Measurements from ENCODE around the gene RAI1. TPM values are rescaled to one million over a fixed set of nuclear protein-coding genes. Genes with fewer than 3 reads are reported as not detected.

RAI1 gene
- total and polyA plus RNA-seq, 2 of the 13 experiments (the other 11 are each of a cell fraction or from before 2014, with no cell fraction given): 3.4 to 5.2 TPM

DNA sequence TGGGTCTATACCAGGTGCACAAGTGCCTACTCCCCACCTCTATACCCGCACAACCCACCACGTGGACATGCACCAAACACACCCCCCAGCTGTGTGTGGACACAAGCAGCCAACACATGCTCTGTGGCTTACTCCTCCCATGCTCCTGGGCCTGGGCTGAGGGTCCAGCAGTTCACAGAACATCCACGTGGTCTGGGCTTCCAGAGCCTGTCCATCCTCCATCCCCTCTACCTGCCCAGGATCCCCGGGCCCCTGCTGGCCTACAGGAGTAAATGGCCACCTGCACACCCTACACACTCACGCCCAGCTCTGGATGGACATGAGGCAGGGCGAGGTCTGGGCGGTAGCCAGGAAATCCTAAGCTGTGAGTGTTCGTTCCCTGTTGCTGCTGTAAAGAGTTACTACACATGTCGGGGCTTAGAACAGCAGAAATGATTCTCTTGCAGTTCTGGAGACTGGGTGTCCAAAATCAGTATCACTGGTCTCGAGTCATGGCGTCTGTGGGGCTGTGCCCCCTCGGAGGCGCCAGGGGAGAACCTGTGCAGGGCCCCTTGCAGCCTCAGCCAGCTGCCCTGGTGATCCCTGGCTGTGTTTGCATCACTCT lies 15.0 kb upstream of the RAI1 start (continued):
- no peak for TF ChIP-seq ZNF17 (CRISPR knock-in tag; IDR thresholded peaks at IDR 0.05)
- no peak for TF ChIP-seq ZNF605 (CRISPR knock-in tag; IDR thresholded peaks at IDR 0.05)
- no peak; the same call in 1 of the 2 replicates for TF ChIP-seq ZNF501 (CRISPR knock-in tag; IDR thresholded peaks at IDR 0.05)
- no peak for TF ChIP-seq SP5 (CRISPR knock-in tag; IDR thresholded peaks at IDR 0.05; ENCODE audit: borderline replicate concordance, low read depth)
- no peak for TF ChIP-seq PHF8 (CRISPR knock-in tag; IDR thresholded peaks at IDR 0.05)
- TF ChIP-seq, protein P1, sequence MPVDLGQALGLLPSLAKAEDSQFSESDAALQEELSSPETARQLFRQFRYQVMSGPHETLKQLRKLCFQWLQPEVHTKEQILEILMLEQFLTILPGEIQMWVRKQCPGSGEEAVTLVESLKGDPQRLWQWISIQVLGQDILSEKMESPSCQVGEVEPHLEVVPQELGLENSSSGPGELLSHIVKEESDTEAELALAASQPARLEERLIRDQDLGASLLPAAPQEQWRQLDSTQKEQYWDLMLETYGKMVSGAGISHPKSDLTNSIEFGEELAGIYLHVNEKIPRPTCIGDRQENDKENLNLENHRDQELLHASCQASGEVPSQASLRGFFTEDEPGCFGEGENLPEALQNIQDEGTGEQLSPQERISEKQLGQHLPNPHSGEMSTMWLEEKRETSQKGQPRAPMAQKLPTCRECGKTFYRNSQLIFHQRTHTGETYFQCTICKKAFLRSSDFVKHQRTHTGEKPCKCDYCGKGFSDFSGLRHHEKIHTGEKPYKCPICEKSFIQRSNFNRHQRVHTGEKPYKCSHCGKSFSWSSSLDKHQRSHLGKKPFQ (CRISPR knock-in tag; IDR thresholded peaks at IDR 0.05; ENCODE audit: insufficient replicate concordance): no peak
- TF ChIP-seq ZNF841 (CRISPR knock-in tag; IDR thresholded peaks at IDR 0.05; ENCODE audit: borderline replicate concordance): no peak
- no peak for TF ChIP-seq ZFP36L2 (CRISPR knock-in tag; IDR thresholded peaks at IDR 0.05)
- TF ChIP-seq HNRNPL (IDR thresholded peaks at IDR 0.05; ENCODE audit: low read depth, low read length): no peak
- no peak for TF ChIP-seq MAZ (IDR thresholded peaks at IDR 0.05; ENCODE audit: borderline replicate concordance, low read depth, low read length)
- no peak for TF ChIP-seq MAZ (CRISPR knock-in tag; IDR thresholded peaks at IDR 0.05; ENCODE audit: low read depth)
- no peak for TF ChIP-seq PAF1 (CRISPR knock-in tag; IDR thresholded peaks at IDR 0.05)
- no peak for TF ChIP-seq NR2F2 (IDR thresholded peaks at IDR 0.05; ENCODE audit: borderline replicate concordance, low read depth)
- no peak for TF ChIP-seq ZSCAN29 (CRISPR knock-in tag; conservative IDR thresholded peaks at IDR 0.05)
- no peak for TF ChIP-seq CENPBD1 (CRISPR knock-in tag; IDR thresholded peaks at IDR 0.05; ENCODE audit: borderline replicate concordance, low read depth)
- no peak; the same call in 1 of the 2 replicates for TF ChIP-seq MXD1 (CRISPR knock-in tag; IDR thresholded peaks at IDR 0.05)
- no peak for TF ChIP-seq ZBTB40 (IDR thresholded peaks at IDR 0.05)
- no peak for TF ChIP-seq ZBTB40 (CRISPR knock-in tag; IDR thresholded peaks at IDR 0.05)
- TF ChIP-seq ZFP41 (CRISPR knock-in tag; IDR thresholded peaks at IDR 0.05; ENCODE audit: borderline replicate concordance): no peak

All from HepG2 (cell line).